ENCODE measurements around the gene ULK3.

DNA sequence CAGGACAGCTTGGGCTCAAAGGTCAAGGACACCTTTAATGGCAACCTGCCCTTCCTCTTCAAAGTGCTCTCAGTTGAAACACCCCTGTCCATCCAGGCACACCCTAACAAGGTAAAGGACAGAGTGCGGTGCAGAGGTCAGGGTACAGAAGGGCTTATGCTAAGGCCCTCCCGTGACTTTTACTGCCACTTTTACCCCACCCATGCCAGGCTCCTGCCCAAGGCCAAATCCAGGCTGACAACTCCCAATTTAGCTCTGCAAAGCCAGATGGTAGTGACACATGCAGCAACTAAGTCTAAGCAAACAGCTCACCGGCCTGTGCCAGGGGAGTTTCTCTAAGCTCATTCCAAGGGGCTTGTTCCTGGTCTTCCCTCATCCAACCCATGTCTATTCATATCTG, 48.5 kb upstream of the ULK3 start:
- TF ChIP-seq, protein P1, sequence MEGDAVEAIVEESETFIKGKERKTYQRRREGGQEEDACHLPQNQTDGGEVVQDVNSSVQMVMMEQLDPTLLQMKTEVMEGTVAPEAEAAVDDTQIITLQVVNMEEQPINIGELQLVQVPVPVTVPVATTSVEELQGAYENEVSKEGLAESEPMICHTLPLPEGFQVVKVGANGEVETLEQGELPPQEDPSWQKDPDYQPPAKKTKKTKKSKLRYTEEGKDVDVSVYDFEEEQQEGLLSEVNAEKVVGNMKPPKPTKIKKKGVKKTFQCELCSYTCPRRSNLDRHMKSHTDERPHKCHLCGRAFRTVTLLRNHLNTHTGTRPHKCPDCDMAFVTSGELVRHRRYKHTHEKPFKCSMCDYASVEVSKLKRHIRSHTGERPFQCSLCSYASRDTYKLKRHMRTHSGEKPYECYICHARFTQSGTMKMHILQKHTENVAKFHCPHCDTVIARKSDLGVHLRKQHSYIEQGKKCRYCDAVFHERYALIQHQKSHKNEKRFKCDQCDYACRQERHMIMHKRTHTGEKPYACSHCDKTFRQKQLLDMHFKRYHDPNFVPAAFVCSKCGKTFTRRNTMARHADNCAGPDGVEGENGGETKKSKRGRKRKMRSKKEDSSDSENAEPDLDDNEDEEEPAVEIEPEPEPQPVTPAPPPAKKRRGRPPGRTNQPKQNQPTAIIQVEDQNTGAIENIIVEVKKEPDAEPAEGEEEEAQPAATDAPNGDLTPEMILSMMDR (IDR thresholded peaks at IDR 0.05 in 2 of 3, conservative IDR thresholded peaks at IDR 0.05 in 1 of 3; ENCODE audit: control insufficient read depth in 2 of 3, extremely low read depth in 1 of 3, insufficient read depth in 1 of 3, low read depth in 3 of 3, low read length in 3 of 3) = no peak
- TF ChIP-seq SIN3A (IDR thresholded peaks at IDR 0.05; ENCODE audit: low read depth, low read length) = no peak

Measured in GM12878 (cell line).